Measurements from ENCODE around the gene CCDC27. TPM values are rescaled to one million over a fixed set of nuclear protein-coding genes. Genes with fewer than 3 reads are reported as not detected.
A peak's percentile ranks its signal among the peaks of the same experiment; 100 is the strongest.

CCDC27 gene
- total and polyA plus RNA-seq, 2 of the 13 experiments (the other 11 are each of a cell fraction or from before 2014, with no cell fraction given), result not detected

DNA sequence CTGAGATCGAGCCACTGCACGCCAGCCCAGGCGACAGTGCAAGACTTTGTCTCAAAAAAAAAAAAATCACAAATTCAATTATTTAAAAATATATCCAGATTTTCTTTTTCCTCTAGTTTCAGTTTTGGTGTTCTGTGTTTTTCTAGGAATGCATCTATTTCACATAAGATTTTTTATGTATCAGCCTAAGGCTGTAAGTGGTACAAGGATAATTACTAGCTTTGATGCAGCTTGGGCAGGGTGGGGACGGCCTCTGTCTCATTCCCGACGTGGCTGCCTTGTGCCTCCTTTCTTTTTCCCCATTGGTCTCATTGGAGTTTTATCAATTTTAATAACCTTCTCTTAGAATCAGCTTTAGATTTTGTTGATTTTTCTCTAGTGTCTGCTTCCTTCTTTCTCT is 6.9 kb downstream of the CCDC27 start (continued):
- TF ChIP-seq, protein P1, sequence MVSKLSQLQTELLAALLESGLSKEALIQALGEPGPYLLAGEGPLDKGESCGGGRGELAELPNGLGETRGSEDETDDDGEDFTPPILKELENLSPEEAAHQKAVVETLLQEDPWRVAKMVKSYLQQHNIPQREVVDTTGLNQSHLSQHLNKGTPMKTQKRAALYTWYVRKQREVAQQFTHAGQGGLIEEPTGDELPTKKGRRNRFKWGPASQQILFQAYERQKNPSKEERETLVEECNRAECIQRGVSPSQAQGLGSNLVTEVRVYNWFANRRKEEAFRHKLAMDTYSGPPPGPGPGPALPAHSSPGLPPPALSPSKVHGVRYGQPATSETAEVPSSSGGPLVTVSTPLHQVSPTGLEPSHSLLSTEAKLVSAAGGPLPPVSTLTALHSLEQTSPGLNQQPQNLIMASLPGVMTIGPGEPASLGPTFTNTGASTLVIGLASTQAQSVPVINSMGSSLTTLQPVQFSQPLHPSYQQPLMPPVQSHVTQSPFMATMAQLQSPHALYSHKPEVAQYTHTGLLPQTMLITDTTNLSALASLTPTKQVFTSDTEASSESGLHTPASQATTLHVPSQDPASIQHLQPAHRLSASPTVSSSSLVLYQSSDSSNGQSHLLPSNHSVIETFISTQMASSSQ (IDR thresholded peaks at IDR 0.05; ENCODE audit: low read depth), result no peak
- TF ChIP-seq, protein P1 (CRISPR knock-in tag; IDR thresholded peaks at IDR 0.05; ENCODE audit: borderline replicate concordance), result no peak
- TF ChIP-seq, protein P2, sequence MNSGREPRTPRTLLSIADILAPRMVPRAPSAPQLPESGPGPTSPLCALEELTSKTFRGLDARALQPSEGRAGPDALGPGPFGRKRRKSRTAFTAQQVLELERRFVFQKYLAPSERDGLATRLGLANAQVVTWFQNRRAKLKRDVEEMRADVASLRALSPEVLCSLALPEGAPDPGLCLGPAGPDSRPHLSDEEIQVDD (CRISPR knock-in tag; IDR thresholded peaks at IDR 0.05; ENCODE audit: borderline replicate concordance), result no peak
- no peak for TF ChIP-seq CEBPB (IDR thresholded peaks at IDR 0.05; ENCODE audit: borderline replicate concordance, low read depth, low read length)
- TF ChIP-seq HDAC6 (IDR thresholded peaks at IDR 0.05; ENCODE audit: low read depth, low read length), result no peak
- TF ChIP-seq ZNF234 (CRISPR knock-in tag; conservative IDR thresholded peaks at IDR 0.05), result no peak

DNA sequence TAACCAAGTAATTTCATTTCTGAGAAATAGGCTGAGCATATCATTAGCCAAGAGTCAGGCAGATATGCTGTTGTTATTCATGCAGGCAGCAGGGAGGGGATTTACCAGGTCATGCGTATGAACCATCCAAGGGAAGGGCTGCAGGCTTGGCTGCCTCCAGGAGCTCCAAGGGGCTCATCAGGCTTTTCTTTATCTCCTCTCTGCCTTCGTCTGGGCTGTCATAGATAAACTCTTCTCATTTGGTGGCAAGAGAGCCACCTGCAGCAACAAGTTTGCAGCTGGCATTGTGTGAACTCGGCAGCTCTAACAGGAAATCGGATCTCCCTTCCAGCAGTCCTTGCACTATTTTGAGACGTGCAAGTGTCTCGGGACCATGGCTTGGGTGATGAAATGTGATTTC is 7.5 kb downstream of the CCDC27 start:
- ChIA-PET CTCF (ENCODE audit: low intra/inter-chr PET ratio, low total read pairs) (no interaction called here), POLR2A (interaction anchor here (2.1 kb wide), 1 partner anchor 12 kb away, joined by 8 read pairs; no protein-coding TSS in a partner anchor)
- Histone ChIP-seq H3K36me3 (replicated peaks in 1 of 2; ENCODE audit: control insufficient read depth in 1 of 2, insufficient read depth in 2 of 2, low read length in 2 of 2) (no peaks in the 10 kb centered on the region), H4K20me1 (ENCODE audit: insufficient read depth, low read length) (no peaks in the 10 kb centered on the region), H3K4me3 (replicated peaks in 1 of 3; ENCODE audit: insufficient read depth in 1 of 3, low read depth in 2 of 3, low read length in 3 of 3) (no peak overlapping the region), H3K9ac (ENCODE audit: insufficient read depth, low read depth, low read length) (no peak overlapping the region), H3K4me2 (ENCODE audit: low read depth, low read length) (no peak overlapping the region), H3K27me3 (ENCODE audit: control insufficient read depth in 1 of 2, insufficient read depth in 2 of 2, low read length in 2 of 2) (peaks cover 14 to 74% of the 10 kb centered on the region in 2 experiments), H2AFZ (ENCODE audit: low read length) (no peak overlapping the region), H3K9me3 (ENCODE audit: low read length) (no peaks in the 10 kb centered on the region), H3K4me1 (ENCODE audit: insufficient read depth, low read length) (no peaks in the 10 kb centered on the region), H3K79me2 (ENCODE audit: insufficient read depth, low read length) (no peaks in the 10 kb centered on the region), H3K27ac (ENCODE audit: extremely low read length, insufficient read depth, low read length) (no peak overlapping the region)
- 3% methylated on average over 6 of the region's 6 CpGs for WGBS (ENCODE audit: low lambda C conversion rate)
- DNase-seq (ENCODE audit: low spot score) (no peak), ATAC-seq (no peak), FAIRE-seq (no peak)
- in situ Hi-C loops (cut with HindIII; ENCODE audit: extremely low pct_ligation_motif_present, low pct_unique_long_range_greater_than_20kb), result no loop called here
- no peak for TF ChIP-seq NFE2L1 (CRISPR knock-in tag; IDR thresholded peaks at IDR 0.05; ENCODE audit: borderline replicate concordance)
- no peak for TF ChIP-seq DPF2 (CRISPR knock-in tag; IDR thresholded peaks at IDR 0.05; ENCODE audit: borderline replicate concordance, low read depth)
- TF ChIP-seq ZNF329 (CRISPR knock-in tag; IDR thresholded peaks at IDR 0.05; ENCODE audit: low read depth), result peak; percentile 84
- intact Hi-C loops (cut with micrococcal nuclease; ENCODE audit: unreplicated experiment), result no loop called here
- BruUV-seq (replicated peaks), result no TSS peak
